Activated gamma-delta T cell (primary cell): Measurements from ENCODE around the gene MAPKBP1.
"Not testable (repeated sequence)": the region's sequence is repeated elsewhere in the genome, so short reads cannot be mapped to it uniquely, and the experiment has no call there.

Experiments
- DNase-seq: peaks from one replicate; lab custom pipeline; 2025; lab: John Stamatoyannopoulos, UW

Gene MAPKBP1

GRCh38 chr15:41827880-41828806 is 53.9 kb downstream of the MAPKBP1 start, which contains the start of gene JMJD7:
JMJD7 (plus strand) TSS chr15:41828092; CDS start chr15:41828125, 33 bp downstream.
- DNase-seq: peak; percentile 92

DNA sequence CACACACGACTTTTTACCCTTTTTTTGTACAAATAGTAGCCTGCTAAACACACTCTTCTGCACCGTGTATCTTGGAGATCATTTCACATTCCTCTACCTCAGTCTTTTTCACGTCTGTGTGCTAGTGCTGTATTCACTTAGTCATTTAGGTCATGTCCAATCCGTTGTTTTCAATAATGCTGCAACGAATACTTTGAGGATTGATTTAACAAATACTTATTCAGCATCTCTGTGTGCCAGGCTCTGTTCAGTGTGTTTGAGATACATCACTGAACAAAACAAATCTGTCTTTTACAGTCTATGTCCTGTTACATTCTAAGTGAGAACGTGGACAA is 54.5 kb downstream of the MAPKBP1 start:
- no peak for DNase-seq

DNA sequence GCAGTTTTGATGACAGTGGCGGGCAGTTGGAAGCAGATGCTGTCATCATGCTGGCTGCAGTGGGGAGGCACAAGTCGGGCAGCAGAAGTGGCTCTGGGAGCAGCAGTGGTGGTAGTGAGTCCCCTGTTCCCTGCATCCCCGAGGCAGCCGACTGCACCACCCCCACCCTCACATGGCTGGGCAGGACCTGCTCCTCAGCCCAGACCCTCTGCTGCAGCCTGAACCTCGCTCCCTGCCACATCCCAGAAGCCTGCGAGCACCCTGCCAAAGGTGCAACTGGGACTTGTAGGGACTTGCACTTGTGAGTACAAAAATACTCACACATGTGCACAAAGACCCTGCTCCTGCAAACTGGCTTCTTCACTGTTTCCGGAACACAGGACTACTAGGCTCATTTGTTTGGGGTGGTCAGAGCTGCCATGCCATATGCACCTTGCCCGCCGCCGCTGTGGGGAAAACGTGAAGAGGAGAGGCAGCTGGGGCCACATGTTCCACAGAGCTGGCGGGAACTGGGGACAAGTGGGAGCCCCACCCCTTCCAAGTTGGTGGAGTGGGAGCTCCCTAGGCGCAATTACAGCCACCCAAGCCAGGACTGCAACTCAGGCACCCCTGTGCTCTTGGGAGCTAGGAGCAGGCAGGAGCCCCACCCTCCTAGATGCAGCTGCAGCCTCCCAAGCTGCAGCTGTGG is 55.8 kb downstream of the MAPKBP1 start:
- DNase-seq: no peak

DNA sequence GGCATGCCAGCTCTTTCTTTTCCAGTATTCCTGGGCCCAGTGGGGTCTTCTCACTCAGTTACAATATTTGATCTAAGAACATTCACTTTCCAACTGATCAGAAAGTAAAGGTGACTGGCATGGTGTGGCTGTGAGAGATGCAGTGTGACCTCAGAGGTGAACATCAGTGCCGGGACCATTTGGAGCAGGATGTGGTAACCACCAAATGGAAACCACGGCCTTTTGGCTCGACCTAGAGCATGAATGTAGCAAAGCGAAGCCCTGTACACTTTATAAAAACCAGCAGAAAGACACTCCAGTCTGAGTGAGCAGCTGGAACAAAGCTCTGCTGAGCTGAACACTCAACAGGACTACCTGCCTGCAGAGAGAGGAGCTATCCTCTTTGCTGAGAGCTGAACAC is 57.0 kb downstream of the MAPKBP1 start:
- not testable (repeated sequence) for DNase-seq

GRCh38 chr15:41832208-41832607 is 57.9 kb downstream of the MAPKBP1 start:
- DNase-seq: no peak

DNA sequence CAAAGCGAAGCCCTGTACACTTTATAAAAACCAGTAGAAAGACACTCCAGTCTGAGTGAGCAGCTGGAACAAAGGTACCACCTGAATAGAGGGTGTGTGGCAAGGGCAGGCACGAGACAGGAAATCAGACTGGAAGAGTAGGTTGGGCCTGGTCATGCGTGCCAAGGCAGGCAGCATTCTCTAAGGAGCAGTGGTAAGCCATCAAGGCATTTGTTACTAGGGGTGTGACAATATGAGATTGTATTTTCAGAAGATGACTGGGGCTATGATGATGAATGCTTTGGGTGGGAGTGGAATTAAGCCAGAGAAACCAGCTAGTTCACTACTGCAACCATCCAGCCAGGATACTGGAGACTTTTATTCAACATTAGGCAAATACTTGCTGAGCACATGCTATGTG is 58.6 kb downstream of the MAPKBP1 start:
- DNase-seq: no peak

DNA sequence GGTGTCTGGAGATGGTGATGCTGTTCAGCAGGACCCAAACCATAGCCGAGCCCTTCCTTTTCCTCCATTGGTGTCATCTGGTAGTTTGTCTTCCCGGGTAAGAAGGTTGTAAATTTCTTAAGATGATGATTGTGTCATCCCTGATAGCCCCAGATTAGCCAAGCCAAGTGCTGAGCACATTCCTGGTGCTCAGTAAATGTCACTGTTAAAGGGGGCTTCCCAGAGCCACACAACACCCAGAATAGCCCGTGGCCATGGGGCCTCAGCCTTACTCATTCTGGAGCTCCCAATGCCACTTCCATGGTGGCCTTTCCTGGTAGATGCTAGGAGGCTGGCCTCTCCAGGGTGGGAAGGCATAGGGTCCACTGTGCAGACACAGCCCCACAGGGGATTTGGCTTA is 59.8 kb downstream of the MAPKBP1 start:
- DNase-seq: no peak

DNA sequence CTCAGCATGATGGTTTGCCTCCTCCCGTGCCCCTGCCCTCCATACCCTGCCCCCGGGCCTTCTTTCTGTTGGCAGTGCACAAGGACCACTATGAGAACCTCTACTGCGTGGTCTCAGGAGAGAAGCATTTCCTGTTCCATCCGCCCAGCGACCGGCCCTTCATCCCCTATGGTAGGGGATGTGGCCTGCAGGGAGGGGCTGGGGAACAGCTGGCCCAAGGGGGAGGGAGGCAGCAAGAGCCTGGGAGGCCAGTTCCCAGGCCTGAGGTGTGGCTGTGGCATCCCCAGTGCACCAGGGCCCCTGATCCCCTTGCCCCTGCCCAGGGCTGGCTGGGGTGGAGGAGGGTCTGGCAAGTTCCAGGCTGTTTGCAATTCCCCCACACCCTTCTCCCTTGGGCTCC is 61.8 kb downstream of the MAPKBP1 start:
- no peak for DNase-seq

DNA sequence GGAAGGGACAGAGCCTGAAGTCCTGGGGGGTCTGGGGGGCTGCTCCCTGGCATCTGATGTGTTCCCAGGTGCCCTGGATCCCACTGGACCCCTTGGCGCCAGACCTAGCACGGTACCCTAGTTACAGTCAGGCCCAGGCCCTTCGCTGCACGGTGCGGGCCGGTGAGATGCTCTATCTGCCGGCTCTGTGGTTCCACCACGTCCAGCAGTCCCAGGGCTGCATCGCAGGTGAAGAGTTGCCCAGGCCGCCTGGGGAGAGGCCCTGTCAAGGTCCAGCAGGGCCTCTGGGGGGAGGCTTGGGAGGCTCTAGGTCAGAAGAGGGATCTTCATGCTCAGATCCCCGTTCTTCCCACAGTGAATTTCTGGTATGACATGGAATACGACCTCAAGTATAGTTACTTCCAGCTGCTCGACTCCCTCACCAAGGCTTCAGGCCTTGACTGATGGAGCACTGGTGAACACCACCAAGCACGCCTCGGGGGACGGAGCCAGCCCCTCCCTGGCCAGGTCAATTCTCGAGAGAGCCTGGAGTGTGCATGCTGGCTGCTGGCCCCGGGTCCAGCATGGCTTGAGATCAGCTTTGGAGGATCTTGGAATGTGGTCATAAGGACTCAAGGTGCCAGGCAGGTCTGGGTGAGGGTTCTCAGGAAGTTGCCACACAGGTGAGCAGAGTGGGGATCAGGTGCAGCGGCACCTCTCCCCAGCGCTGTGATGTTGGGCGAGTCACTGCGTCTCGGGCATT is 62.6 kb downstream of the MAPKBP1 start:
- DNase-seq: no peak

DNA sequence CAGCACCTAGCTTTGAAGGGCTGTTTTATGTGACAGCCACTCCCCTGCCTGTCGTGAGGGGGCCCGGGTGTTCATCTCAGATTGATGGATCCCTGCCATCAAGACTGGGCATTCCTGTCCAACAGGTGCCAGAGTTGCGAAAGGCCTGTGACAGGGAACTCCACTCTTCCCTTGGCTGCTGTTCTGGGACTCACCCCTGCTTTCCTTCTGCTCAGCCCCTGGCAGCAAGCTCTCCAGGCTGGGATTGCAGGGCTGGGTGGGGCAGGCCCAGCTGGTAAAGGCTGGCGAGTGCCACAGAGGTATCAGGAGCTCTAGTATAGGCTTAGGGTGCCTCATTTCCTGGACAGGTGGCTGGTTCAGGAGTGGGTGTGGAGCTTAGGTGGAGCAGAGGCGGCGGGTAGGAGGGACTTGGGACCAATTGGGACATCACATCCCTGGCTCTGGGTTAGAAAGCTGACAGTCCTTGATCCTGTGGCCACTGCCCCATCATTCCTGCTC is 64.2 kb downstream of the MAPKBP1 start, which contains the start of gene PLA2G4B:
PLA2G4B (plus strand) TSS at position 448 of the 498 bp plus-strand sequence. CDS start 67 bp downstream, outside the sequence.
- no peak for DNase-seq

DNA sequence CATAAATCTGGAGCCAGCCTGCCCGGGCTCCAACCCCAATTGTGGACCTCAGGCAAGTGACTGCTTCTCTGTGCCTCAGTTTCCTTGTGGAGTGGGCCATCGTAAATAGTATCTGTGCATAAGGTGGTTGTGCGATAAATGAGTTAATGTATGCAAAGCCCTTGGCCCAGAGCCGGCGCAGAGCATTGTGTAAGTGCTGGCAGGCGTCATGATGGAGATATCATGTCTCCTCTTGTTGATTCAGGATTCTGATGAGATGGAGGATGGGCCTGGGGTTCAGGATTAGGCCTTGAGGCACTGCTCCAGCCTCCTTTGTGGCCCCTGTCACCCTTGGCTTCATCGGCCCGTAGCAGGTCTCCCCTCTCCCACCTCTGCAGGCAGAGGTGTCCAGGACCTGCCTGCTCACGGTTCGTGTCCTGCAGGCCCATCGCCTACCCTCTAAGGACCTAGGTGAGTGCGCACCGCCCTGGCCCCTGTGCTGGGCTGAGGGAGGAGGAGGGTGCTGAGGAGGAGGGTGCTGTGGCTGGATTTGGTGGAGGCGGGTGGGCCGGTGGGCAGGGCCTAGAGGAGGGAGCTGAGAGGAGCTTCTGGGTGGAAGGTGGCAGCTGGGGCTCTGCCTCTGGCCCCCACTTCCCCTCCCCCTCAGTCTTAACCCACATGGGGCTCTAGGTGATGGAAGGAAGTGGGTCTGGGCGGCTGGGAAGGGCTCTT is 65.7 kb downstream of the MAPKBP1 start:
- DNase-seq: no peak

DNA sequence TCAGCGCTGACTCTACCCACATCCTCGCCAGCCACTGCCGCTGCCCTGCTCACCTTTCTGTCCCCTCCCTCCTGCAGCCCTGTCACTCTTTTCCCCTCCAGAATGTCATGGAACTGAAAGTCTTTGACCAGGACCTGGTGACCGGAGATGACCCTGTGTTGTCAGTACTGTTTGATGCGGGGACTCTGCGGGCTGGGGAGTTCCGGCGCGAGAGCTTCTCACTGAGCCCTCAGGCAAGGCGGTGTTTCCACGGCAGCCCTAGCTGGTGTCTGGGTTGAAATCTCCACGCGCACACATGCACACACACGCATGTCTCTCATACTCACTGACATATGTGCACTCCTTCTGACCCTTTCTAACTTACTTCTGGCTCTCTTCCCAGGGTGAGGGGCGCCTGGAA is 66.4 kb downstream of the MAPKBP1 start:
- no peak for DNase-seq

DNA sequence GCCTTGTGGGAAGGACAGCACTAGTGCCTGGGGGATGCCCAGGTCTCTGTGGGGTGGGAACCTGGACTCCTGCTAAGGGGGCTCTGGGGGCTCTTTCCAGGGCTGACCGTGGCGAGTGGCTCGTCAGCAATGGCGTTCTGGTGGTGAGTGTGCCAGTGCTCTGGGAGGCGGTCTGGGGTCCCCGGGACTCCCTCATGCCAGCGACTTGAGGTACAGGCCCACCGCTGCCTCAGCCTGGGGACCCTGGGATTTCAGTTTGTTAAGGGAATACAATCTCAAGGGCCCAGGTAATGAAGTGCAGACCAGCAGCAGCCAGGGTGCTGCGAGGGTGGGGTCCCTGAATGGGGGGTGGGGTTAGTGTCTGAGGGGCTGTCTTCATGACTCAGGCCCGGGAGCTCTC is 66.8 kb downstream of the MAPKBP1 start:
- no peak for DNase-seq

GRCh38 chr15:41842229-41842628 is 67.9 kb downstream of the MAPKBP1 start:
- DNase-seq: no peak

DNA sequence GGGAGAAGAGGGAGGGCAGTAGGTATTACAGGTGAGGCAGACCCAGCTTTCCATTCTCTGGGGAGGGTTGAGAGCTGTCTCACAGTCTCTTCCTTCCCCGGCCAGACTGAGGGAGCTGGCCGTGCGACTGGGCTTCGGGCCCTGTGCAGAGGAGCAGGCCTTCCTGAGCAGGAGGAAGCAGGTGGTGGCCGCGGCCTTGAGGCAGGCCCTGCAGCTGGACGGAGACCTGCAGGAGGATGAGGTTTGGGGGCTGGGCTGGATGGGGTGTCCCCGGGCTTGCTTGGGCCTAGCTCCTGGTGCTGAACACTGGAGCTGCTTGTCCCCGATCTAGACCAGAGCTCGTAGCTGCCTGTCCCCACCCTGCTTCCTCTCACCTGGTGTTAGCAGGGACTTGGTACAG is 69.3 kb downstream of the MAPKBP1 start:
- DNase-seq: no peak

- no peak for DNase-seq
These were observed 70.5 kb downstream of the MAPKBP1 start for GRCh38 chr15:41844814-41845213.

- DNase-seq: no peak
These were observed 72.9 kb downstream of the MAPKBP1 start for GRCh38 chr15:41847206-41847605.

DNA sequence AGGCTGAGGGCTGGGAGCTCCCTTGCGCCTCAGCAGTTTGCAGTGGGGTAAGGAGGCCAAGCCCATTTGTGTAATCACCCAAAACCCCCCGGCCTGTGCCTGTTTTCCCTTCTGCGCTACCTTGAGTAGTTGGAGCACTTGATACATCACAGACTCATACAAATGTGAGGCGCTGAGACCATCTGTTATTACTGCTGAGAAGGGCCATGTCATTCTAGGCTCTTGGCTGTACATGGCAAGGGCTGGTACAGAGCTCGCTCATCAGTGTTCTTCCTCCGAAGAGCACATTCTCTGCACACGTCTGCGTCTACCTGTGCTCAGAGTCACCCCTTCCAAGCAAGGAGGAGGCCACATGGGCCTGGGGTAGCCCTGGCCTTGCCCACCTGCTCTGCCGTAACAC is 73.7 kb downstream of the MAPKBP1 start:
- DNase-seq: no peak

GRCh38 chr15:41848631-41849030 is 74.3 kb downstream of the MAPKBP1 start:
- no peak for DNase-seq

DNA sequence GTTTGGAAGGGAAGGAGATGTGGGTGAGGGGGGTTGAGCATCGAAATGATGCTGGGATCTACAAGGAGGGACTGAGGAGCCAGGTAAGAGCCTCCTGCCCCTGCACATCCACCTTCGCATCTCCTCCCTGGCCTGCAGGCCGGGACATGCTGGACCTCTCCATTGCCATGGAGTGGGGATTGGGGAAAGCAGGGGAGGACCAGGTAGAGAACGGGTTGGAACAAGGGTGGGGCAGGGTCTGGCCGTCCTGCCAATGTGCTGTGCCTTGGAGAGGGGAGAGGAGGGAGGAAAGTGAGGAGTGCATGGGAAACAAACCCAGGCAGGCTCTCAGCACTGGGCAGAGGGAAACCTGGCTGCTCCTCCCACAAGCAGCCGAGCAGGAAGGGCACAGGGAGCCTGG is 74.9 kb downstream of the MAPKBP1 start:
- DNase-seq: no peak

GRCh38 chr15:41849861-41850260 is 75.6 kb downstream of the MAPKBP1 start:
- no peak for DNase-seq
